SU-DHL-6 (cell line): Measurements from ENCODE around the gene AMFR.

ENCODE experiments used
- H2AFZ ChIP-seq: fragments of 200-600 bp; sonication (generic); 2 replicates; pipeline ENCODE4 v1.6.1; 2014; ENCODE audit warnings: low read depth, mild to moderate bottlenecking, moderate library complexity, mixed read lengths, antibody characterized with exemption, low read length; ENCODE audit not compliant: severe bottlenecking
- H3F3A ChIP-seq: fragments of 200-600 bp; shearing (Covaris generic); 2 replicates; pipeline ENCODE4 v1.6.0; 2016; ENCODE audit warnings: antibody characterized with exemption, mild to moderate bottlenecking; ENCODE audit not compliant: insufficient read depth
- H3K27ac ChIP-seq: fragments of 200-600 bp; sonication (generic); 2 replicates; pipeline ENCODE4 v1.5.1; 2016; ENCODE audit warnings: low read depth, mild to moderate bottlenecking, low read length, moderate library complexity, mixed read lengths
- H3K27me3 ChIP-seq: fragments of 200-600 bp; sonication (generic), shearing (Covaris generic); 2 replicates; pipeline ENCODE4 v1.6.0; 2014; ENCODE audit warnings: mild to moderate bottlenecking, low read length
- H3K36me3 ChIP-seq: fragments of 200-600 bp; sonication (generic); 2 replicates; pipeline ENCODE4 v1.6.1; 2014; ENCODE audit warnings: mild to moderate bottlenecking, low read length, mixed read lengths
- H3K4me2 ChIP-seq: fragments of 300-600, 200-600 bp; shearing (Covaris generic), sonication (generic); 2 replicates; pipeline ENCODE4 v1.6.0; 2014; ENCODE audit warnings: low read length, low read depth, mild to moderate bottlenecking; ENCODE audit not compliant: poor library complexity, severe bottlenecking
- H3K4me3 ChIP-seq: fragments of 200-600 bp; sonication (generic); 2 replicates; pipeline ENCODE4 v1.5.1; 2014; ENCODE audit warnings: antibody characterized with exemption, low read length, mild to moderate bottlenecking, mixed read lengths; ENCODE audit not compliant: insufficient read depth, poor library complexity, severe bottlenecking
- H3K79me2 ChIP-seq: fragments of 200-600 bp; sonication (generic); 2 replicates; pipeline ENCODE4 v1.6.1; 2014; ENCODE audit warnings: mild to moderate bottlenecking, low read length, moderate library complexity; ENCODE audit not compliant: insufficient read depth
- H3K9ac ChIP-seq: fragments of 200-600 bp; sonication (generic); 2 replicates; pipeline ENCODE4 v1.7.0; 2014; ENCODE audit warnings: mild to moderate bottlenecking, low read length
- H3K9me2 ChIP-seq: fragments of 200-600 bp; sonication (generic); replicated peaks from 2 replicates; pipeline ENCODE4 v1.6.1; 2014; ENCODE audit warnings: low read length; ENCODE audit not compliant: insufficient read depth
- H3K9me3 ChIP-seq: fragments of 200-600 bp; sonication (generic); 2 replicates; pipeline ENCODE4 v1.6.1; 2014; ENCODE audit warnings: low read length, mixed read lengths; ENCODE audit not compliant: insufficient read depth
- H4K20me1 ChIP-seq: fragments of 200-600 bp; sonication (generic); 2 replicates; pipeline ENCODE4 v1.6.1; 2014; ENCODE audit warnings: low read depth, mild to moderate bottlenecking, antibody characterized with exemption, low read length, moderate library complexity, mixed read lengths
- EZH2phosphoT487 ChIP-seq: fragments of 200-600 bp; sonication (generic), shearing (Covaris generic); conservative IDR thresholded peaks from 2 replicates; pipeline ENCODE4 v1.6.1; 2018; ENCODE audit warnings: mild to moderate bottlenecking, antibody characterized with exemption, low read length, moderate library complexity, mixed read lengths
- TF ChIP-seq, protein P1 (sequence below): fragments of 200-600 bp; sonication (generic); IDR thresholded peaks from one replicate; pipeline ENCODE4 v1.5.1; 2017; ENCODE audit warnings: antibody characterized with exemption, mild to moderate bottlenecking, low read length, moderate library complexity; ENCODE audit not compliant: insufficient read depth, poor library complexity, severe bottlenecking

Gene AMFR

DNA sequence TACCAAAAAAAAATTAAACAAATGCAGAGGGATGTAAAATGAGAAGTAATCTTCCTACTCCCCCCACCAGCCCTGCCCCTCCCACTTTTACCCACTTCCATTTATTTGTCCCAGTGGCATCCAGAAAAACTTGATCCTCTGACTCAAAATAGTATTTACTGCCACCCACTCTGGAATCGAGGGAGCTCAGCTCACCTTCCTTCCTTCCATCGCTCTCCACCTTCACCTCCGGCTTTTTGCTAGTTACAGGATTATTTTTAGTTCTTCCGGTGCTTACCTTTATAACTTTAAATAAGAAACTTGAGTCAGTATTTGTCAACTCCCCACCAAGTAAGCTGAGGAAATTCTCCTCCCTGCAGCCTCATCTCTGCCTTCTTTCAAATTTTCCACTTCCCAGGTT, 94.9 kb downstream of the AMFR start:
- H2AFZ ChIP-seq = no peak overlapping the region
- no peak for TF ChIP-seq EZH2phosphoT487
- TF ChIP-seq, protein P1, sequence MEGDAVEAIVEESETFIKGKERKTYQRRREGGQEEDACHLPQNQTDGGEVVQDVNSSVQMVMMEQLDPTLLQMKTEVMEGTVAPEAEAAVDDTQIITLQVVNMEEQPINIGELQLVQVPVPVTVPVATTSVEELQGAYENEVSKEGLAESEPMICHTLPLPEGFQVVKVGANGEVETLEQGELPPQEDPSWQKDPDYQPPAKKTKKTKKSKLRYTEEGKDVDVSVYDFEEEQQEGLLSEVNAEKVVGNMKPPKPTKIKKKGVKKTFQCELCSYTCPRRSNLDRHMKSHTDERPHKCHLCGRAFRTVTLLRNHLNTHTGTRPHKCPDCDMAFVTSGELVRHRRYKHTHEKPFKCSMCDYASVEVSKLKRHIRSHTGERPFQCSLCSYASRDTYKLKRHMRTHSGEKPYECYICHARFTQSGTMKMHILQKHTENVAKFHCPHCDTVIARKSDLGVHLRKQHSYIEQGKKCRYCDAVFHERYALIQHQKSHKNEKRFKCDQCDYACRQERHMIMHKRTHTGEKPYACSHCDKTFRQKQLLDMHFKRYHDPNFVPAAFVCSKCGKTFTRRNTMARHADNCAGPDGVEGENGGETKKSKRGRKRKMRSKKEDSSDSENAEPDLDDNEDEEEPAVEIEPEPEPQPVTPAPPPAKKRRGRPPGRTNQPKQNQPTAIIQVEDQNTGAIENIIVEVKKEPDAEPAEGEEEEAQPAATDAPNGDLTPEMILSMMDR = no peak
- no peaks in the 10 kb centered on the region for H3K9me2 ChIP-seq
- no peak overlapping the region for H3K4me2 ChIP-seq
- no peak overlapping the region for H3K27ac ChIP-seq
- H3K36me3 ChIP-seq = no peaks in the 10 kb centered on the region
- H3K79me2 ChIP-seq = no peaks in the 10 kb centered on the region
- no peaks in the 10 kb centered on the region for H3K9me3 ChIP-seq
- no peaks in the 10 kb centered on the region for H3K27me3 ChIP-seq
- no peak overlapping the region for H3K4me3 ChIP-seq
- no peaks in the 10 kb centered on the region for H3F3A ChIP-seq
- H4K20me1 ChIP-seq = no peaks in the 10 kb centered on the region
- no peak overlapping the region for H3K9ac ChIP-seq

DNA sequence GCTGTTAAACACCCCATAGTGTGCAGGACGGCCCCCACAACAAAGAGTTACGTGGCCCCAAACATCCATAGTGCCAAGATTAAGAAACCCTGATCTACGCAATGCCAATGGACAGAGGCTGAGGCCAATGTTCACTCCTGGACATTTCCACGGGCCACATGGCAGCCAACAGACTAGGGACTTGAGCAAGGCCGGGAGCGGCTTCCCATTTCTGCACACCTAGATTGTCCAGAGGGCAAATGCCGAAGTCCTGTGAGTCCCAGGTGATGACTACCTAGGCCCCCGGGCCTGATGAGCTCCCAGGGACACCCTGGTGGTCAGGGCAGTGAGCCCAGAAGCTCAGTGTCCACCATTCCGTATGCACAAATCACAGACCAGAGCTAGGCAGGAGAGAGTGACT, 95.5 kb downstream of the AMFR start:
- H3K9ac ChIP-seq = no peak overlapping the region
- no peak overlapping the region for H3K4me3 ChIP-seq
- H3K36me3 ChIP-seq = no peaks in the 10 kb centered on the region
- H3K27me3 ChIP-seq = no peaks in the 10 kb centered on the region
- no peaks in the 10 kb centered on the region for H3F3A ChIP-seq
- H3K9me2 ChIP-seq = no peaks in the 10 kb centered on the region
- H4K20me1 ChIP-seq = no peaks in the 10 kb centered on the region
- H2AFZ ChIP-seq = no peak overlapping the region
- no peak overlapping the region for H3K4me2 ChIP-seq
- TF ChIP-seq EZH2phosphoT487 = no peak
- TF ChIP-seq, protein P1 = no peak
- H3K9me3 ChIP-seq = no peaks in the 10 kb centered on the region
- no peak overlapping the region for H3K27ac ChIP-seq
- no peaks in the 10 kb centered on the region for H3K79me2 ChIP-seq

DNA sequence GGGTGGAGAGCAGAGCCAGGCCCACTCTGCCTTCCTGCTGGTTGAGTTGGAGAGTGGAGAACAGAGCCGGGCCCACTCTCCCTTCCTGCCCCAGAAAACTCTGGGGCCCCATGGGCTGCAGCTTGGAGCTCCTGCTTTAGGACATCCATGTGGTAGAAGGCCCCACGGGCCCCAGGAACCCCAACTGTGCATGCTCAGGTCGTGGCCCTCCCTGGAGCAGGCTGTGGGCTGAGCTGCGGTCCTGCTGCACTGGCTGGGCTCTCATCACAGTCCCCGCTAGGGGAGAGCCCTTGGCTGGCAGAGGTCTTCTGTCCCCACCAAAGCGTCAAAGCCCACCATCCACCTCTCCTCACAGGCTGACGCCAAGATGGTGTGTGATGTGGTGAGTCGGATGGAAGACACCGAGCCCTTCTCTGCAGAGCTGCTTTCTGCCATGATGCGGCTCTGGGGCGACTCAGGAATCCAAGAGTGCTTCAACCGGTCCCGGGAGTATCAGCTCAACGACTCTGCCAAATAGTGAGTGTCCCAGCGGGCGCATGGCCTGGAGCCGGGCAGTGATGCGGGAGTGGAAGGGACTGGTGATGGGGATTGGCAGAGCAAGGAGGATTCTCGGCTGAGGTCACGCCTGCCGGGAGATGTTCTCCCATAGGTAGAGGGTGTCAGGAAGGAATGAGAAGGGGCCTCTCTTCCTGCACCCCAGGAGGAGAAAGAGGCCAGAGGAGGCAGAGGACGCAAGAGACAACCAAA, 96.9 kb downstream of the AMFR start:
- Histone ChIP-seq H3K9me2 (no peaks in the 10 kb centered on the region), H3K9me3 (no peaks in the 10 kb centered on the region), H2AFZ (no peak overlapping the region), H4K20me1 (no peaks in the 10 kb centered on the region), H3K4me3 (no peak overlapping the region), H3F3A (no peaks in the 10 kb centered on the region), H3K36me3 (no peaks in the 10 kb centered on the region), H3K9ac (no peak overlapping the region), H3K4me2 (no peak overlapping the region), H3K27me3 (no peaks in the 10 kb centered on the region), H3K79me2 (no peaks in the 10 kb centered on the region), H3K27ac (no peak overlapping the region)
- TF ChIP-seq EZH2phosphoT487 = no peak
- TF ChIP-seq, protein P1 = no peak
